Neural cell (in vitro differentiated cells): ENCODE measurements around the gene ANAPC2. TPM values are rescaled to one million over a fixed set of nuclear protein-coding genes. Genes with fewer than 3 reads are reported as not detected.

ENCODE experiments used
- H2AFZ ChIP-seq: fragments of 200-600, 300-800 bp; sonication (generic), shearing (Covaris generic); 2 replicates; pipeline ENCODE4 v1.6.0; 2014; ENCODE audit warnings: low read depth, mild to moderate bottlenecking, antibody characterized with exemption, low read length, moderate library complexity
- H3F3A ChIP-seq: fragments of 200-600 bp; shearing (Covaris generic); 2 replicates; pipeline ENCODE4 v1.6.1; 2016; ENCODE audit warnings: mild to moderate bottlenecking, moderate library complexity, mixed read lengths, antibody characterized with exemption, low read length; ENCODE audit not compliant: insufficient read depth, poor library complexity, severe bottlenecking
- H3K27ac ChIP-seq: fragments of 200-600, 300-800 bp; sonication (generic), shearing (Covaris generic); 2 replicates; pipeline ENCODE4 v1.5.1; 2014; ENCODE audit warnings: mild to moderate bottlenecking, low read length, moderate library complexity
- H3K27me3 ChIP-seq: fragments of 300-800, 200-600 bp; sonication (generic), shearing (Covaris generic); 2 replicates; pipeline ENCODE4 v1.6.0; 2014; ENCODE audit warnings: mild to moderate bottlenecking, low read depth, low read length, moderate library complexity; ENCODE audit not compliant: insufficient read depth
- H3K36me3 ChIP-seq: fragments of 300-800, 200-600 bp; sonication (generic), shearing (Covaris generic); 2 replicates; pipeline ENCODE4 v1.5.1; 2014; ENCODE audit warnings: mild to moderate bottlenecking, antibody characterized with exemption, low read length, moderate library complexity; ENCODE audit not compliant: insufficient read depth
- H3K4me2 ChIP-seq: fragments of 300-800, 200-600 bp; sonication (generic), shearing (Covaris generic); 2 replicates; pipeline ENCODE4 v1.6.0; 2014; ENCODE audit warnings: mild to moderate bottlenecking, low read length
- H3K4me3 ChIP-seq: fragments of 300-800, 200-600 bp; sonication (generic), shearing (Covaris generic); 2 replicates; pipeline ENCODE4 v1.5.1; 2014; ENCODE audit warnings: mild to moderate bottlenecking, low read length, moderate library complexity
- H3K79me2 ChIP-seq: fragments of 200-600 bp; shearing (Covaris generic); replicated peaks from 2 replicates; pipeline ENCODE4 v1.6.0; 2014; ENCODE audit warnings: mild to moderate bottlenecking, low read length, moderate library complexity; ENCODE audit not compliant: insufficient read depth
- H3K9ac ChIP-seq: fragments of 300-800, 200-600 bp; sonication (generic), shearing (Covaris generic); 2 replicates; pipeline ENCODE4 v1.6.1; 2016; ENCODE audit warnings: mild to moderate bottlenecking, low read length, mixed read lengths
- H3K9me2 ChIP-seq: fragments of 200-600 bp; shearing (Covaris generic); 2 replicates; pipeline ENCODE4 v1.6.1; 2016; ENCODE audit warnings: mild to moderate bottlenecking, low read length, mixed read lengths; ENCODE audit not compliant: insufficient read depth
- H3K9me3 ChIP-seq: fragments of 200-600, 300-800 bp; sonication (generic), shearing (Covaris generic); 2 replicates; pipeline ENCODE4 v1.6.1; 2016; ENCODE audit warnings: mild to moderate bottlenecking, mixed run types, low read length, moderate library complexity, mixed read lengths
- H4K20me1 ChIP-seq: fragments of 200-600 bp; shearing (Covaris generic); 2 replicates; pipeline ENCODE4 v1.6.1; 2016; ENCODE audit warnings: mild to moderate bottlenecking, mixed run types; ENCODE audit not compliant: insufficient read depth
- CTCF ChIP-seq: fragments of 450-650 bp; IDR thresholded peaks from 2 replicates; pipeline ENCODE4 v1.5.1; 2014; ENCODE audit warnings: antibody characterized with exemption, mild to moderate bottlenecking, moderate library complexity; ENCODE audit not compliant: poor library complexity, severe bottlenecking
- EP300 ChIP-seq: fragments of 450-650 bp; conservative IDR thresholded peaks from 2 replicates; pipeline ENCODE4 v1.6.1; 2014; ENCODE audit warnings: antibody characterized with exemption, mild to moderate bottlenecking, moderate library complexity; ENCODE audit not compliant: poor library complexity, severe bottlenecking
- EZH2 ChIP-seq: fragments of 200-600, 300-800 bp; shearing (Covaris generic), sonication (generic); IDR thresholded peaks from 2 replicates; pipeline ENCODE4 v1.6.1; 2014; ENCODE audit warnings: antibody characterized with exemption, low read length, borderline replicate concordance, mild to moderate bottlenecking; ENCODE audit not compliant: insufficient read depth, poor library complexity, severe bottlenecking
- MXI1 ChIP-seq: fragments of 450-650 bp; conservative IDR thresholded peaks from 2 replicates; pipeline ENCODE4 v1.6.1; 2014; ENCODE audit warnings: antibody characterized with exemption, mild to moderate bottlenecking; ENCODE audit not compliant: poor library complexity, severe bottlenecking
- POLR2AphosphoS5 ChIP-seq: IDR thresholded peaks from 2 replicates; pipeline ENCODE4 v1.6.1; 2012
- RAD21 ChIP-seq: fragments of 450-650 bp; conservative IDR thresholded peaks from 2 replicates; pipeline ENCODE4 v1.6.1; 2014; ENCODE audit warnings: antibody characterized with exemption, mild to moderate bottlenecking, moderate library complexity
- REST ChIP-seq: IDR thresholded peaks from 2 replicates; pipeline ENCODE4 v1.6.1; 2012; ENCODE audit warnings: borderline replicate concordance
- SMC3 ChIP-seq: fragments of 450-650 bp; conservative IDR thresholded peaks from 2 replicates; pipeline ENCODE4 v1.6.1; 2014; ENCODE audit warnings: antibody characterized with exemption, mild to moderate bottlenecking, moderate library complexity; ENCODE audit not compliant: poor library complexity
- TAF1 ChIP-seq: IDR thresholded peaks from 2 replicates; pipeline ENCODE4 v1.6.1; 2012; ENCODE audit warnings: low read depth
- polyA plus RNA-seq: library from polyadenylated mRNA; depleted of rRNA; stranded (reverse); fragments of >200 nt; gene quantifications from 2 replicates; pipeline ENCODE4 v1.2.3, GENCODE V29; 2014

The ANAPC2 gene
- polyA plus RNA-seq, 1 donor from 2014 or later: 38.1 TPM

- TF ChIP-seq EZH2: no peak
- no peak for TF ChIP-seq CTCF
- no peak for TF ChIP-seq MXI1
- TF ChIP-seq RAD21: no peak
- TF ChIP-seq TAF1: no peak
- no peak for TF ChIP-seq REST
- no peak for TF ChIP-seq POLR2AphosphoS5
- no peak for TF ChIP-seq SMC3
- no peak for TF ChIP-seq EP300
- Histone ChIP-seq H3F3A (no peaks in the 10 kb centered on the region), H3K36me3 (no peaks in the 10 kb centered on the region), H3K4me2 (no peak overlapping the region), H2AFZ (no peak overlapping the region), H3K27me3 (no peaks in the 10 kb centered on the region), H3K9me2 (no peaks in the 10 kb centered on the region), H3K27ac (no peak overlapping the region), H3K9me3 (no peaks in the 10 kb centered on the region), H3K9ac (no peak overlapping the region), H4K20me1 (no peaks in the 10 kb centered on the region), H3K4me3 (no peak overlapping the region), H3K79me2 (no peaks in the 10 kb centered on the region)
Measured at GRCh38 chr9:137149363-137149762, 39.0 kb downstream of the ANAPC2 start.

DNA sequence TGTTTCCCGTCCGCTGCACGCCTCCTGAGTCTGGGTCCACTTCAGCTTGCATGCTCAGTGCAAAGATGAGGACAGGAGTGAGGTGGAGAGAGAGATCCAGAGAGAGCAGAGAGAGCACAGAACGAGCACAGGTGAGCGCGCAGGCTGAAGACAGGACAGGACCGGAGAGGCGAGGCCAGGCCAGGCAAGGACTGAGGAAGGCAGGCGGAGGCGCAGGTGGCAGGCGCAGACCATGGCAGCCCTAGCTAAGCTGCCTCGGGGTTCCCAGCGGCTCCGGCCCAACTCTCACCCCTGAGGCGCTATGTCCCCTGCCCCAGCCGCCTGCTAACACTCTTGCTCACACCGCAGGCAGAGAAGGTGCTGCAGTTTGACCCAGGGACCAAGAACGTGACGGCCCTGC, 39.7 kb downstream of the ANAPC2 start:
- no peaks in the 10 kb centered on the region for H3K36me3 ChIP-seq
- H4K20me1 ChIP-seq: no peaks in the 10 kb centered on the region
- H3K4me2 ChIP-seq: no peak overlapping the region
- H3K9me3 ChIP-seq: no peaks in the 10 kb centered on the region
- H3K27ac ChIP-seq: no peak overlapping the region
- TF ChIP-seq REST (no peak), CTCF (no peak), POLR2AphosphoS5 (no peak), SMC3 (no peak), TAF1 (no peak), MXI1 (no peak), RAD21 (no peak), EZH2 (no peak), EP300 (no peak)
- H3K79me2 ChIP-seq: no peaks in the 10 kb centered on the region
- H3F3A ChIP-seq: no peaks in the 10 kb centered on the region
- no peak overlapping the region for H3K4me3 ChIP-seq
- H3K27me3 ChIP-seq: peaks cover 5% of the 10 kb centered on the region
- H2AFZ ChIP-seq: no peak overlapping the region
- H3K9me2 ChIP-seq: no peaks in the 10 kb centered on the region
- H3K9ac ChIP-seq: no peak overlapping the region
